NCI-H524 treated with DMSO at 0.1 percent for 48 hours (cell line): ENCODE results near the gene MUC13.

Source experiments
- DNase-seq: peaks from one replicate; lab custom pipeline; 2025; lab: John Stamatoyannopoulos, UW

Gene MUC13

DNA sequence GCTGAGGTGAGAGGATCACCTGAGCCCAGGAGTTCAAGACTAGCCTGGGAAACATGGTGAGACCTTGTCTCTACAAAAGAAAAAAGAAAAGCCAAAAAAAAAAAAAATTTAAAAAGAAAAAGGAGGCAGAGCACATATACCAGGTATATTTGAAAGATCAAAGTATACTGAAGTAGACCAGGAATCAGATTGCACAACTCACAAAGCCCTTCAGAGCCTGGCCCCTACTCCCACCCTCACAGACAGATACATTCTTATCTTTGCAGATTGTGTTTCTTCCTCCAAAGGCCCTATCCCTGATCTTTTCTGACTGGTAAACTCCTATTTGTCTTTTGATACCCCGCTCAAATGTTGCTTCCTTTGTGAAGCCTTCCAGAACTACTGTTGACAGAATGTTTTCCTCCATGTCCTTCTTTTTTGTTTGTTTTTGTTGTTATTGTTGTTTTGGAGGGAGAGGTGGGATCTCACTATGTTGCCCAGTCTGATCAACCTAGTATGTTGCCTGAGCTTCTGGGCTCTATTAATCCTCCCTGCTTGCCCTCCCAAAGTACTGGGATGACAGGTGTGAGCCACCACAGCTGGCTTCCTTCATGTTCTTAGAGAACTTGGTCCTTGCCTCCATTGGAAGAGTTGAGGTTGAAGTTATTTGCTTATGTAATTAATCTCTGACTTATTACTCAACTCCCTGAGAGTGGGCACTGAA, 37.6 kb downstream of the MUC13 start:
- DNase-seq: no peak

DNA sequence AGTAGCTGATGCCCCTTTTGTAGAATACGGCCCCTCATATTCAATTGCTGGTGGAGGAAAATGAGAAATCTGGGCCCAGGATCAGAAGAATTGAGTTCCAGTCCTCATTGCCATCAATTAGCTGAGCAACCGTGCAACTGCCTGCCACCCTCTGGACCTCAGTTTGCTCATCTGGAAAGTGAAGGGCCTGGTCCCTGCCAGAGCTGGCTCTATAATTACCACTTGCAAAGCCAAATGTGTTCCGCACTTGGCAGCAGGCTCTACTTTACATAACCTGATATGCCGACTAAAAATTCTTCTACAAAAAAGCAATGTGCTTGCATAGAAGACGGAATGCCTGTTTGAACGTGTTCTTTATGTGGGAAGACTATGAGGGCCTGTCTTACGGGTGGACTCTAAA, 38.8 kb downstream of the MUC13 start:
- DNase-seq: no peak

DNA sequence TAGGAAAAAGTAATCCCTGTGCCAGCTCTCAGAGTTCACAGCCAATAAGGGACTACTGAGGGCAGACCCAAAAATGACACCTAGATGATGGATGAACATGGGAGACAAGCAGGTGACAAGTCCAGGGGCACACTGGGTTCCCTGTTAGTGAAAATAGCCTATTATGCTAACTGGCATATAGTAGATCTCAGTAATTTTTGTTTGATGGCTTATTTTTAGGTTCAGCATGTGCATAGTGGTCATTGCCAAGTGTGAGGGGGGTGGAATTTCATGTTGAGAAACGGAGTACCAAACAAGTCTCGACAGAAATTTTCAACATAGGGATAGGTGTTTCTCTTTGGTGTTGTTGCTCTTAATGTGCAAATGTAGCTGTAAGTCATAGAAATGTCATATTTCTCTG, 41.0 kb downstream of the MUC13 start:
- no peak for DNase-seq

- no peak for DNase-seq
These were observed 43.9 kb downstream of the MUC13 start for GRCh38 chr3:124890573-124891190.

DNA sequence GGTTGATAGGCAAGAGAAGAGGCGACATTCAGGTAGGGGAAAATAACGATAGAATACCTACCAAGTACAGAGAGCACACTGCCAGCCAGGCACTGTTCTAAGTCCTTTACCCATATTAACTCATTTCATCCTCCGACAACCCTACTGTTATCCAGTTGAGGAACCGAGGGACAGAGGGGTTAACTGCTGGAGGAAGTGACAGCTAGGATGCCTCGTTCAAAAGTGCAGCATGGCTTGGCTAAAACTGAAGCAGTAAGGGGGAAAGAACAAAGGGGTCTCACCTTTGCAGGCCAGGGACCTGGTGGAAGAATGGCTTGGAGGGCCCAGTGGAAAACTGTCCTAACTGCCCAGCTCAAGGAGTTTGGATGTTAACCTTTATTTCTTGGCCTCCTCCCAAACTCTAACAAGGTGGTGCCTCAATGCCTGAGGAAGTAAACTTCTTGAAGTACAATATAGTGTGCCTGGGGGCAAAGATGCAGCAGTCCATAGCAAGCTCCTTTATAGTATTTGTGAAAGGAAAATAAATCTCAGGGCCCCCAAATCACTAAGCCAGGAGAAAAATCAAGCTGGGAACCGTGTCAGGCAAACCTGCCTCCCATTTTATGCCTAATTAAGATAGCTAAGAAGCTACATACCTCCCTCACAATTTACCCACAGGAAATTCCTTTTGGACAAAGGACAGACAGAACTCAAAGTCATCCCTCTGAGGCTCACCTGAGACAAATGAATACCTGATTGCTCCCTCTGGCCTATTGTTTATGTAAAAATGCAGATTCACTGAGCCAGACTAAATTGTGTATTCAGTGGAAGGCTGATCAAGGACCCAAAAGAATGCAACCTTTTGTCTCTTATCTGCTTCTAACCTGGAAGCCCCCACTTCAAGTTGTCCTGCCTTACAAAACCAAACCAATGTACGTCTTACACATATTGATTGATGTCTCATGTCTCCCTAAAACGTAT, 45.8 kb downstream of the MUC13 start:
- DNase-seq: no peak

DNA sequence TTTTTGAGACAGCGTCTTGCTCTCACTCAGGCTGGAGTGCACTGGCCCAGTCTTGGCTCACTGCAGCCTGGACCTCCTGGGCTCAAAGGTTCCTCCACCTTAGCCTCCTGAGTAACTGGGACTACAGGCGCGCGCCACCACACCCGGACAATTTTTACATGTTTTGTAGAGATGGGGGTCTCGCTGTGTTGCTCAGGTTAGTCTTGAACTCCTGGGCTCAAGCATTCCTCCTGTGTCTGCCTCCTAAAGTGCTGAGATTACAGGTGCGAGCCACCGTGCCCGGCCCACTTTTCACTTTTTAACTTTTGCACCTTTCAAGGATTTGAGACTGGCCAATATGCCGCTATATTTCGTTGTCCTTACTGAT, 46.6 kb downstream of the MUC13 start:
- no peak for DNase-seq

- DNase-seq: peak; percentile 17
These were observed 47.2 kb downstream of the MUC13 start, which contains the start of gene ITGB5 for GRCh38 chr3:124887177-124887931. Gene ITGB5, minus strand, starts transcription at chr3:124887365. Its CDS starts 365 bp downstream, at chr3:124887000.

DNA sequence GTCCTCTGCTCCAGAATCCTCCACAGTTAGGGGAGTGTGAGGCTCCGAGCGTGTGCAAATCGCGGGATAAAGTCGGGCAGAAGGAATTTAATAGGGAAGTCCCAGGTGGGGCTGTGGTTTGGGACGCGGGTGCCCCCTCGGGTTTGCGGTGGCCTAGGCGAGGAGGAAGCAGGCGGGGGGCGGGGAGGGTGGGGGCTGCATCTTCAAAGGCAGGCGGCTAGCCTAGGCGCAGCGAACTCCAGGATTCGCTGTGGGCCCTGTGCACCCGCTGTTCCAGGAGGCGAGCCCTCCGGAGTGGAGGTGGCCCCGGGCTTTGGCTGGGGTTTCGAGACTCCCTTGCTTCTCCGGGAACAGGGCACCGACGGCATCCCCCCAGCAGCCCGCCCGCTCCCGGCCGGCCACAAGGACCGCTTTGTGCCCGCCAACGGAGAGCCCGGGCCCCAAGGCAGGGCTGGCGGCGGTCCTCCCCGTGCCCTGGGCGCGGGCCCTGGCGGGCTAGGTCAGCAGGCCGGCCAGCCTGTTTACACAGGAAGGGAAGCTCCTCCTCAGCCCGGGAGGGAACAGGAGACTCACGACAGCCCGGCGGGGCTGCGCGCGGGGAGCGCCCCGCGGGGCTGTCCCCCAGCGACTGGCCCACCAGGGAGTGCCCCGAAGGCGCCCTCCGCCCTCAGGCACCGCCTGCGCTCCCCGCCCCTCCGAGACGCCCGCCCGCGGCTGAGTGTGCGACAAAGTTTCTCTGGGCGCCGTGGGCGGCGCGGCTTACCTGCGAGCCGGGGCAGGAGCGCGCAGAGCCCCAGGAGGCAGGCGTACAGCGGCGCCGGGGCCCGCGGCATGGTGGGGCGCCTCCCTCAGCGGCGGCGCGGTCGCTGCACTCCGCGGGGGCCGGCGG, 48.1 kb downstream of the MUC13 start:
- DNase-seq: no peak

GRCh38 chr3:124885466-124886167, 48.9 kb downstream of the MUC13 start:
- no peak for DNase-seq

- DNase-seq: no peak
These were observed 50.0 kb downstream of the MUC13 start for GRCh38 chr3:124884474-124885101.

- DNase-seq: no peak
These were observed 50.6 kb downstream of the MUC13 start for GRCh38 chr3:124883766-124884473.

GRCh38 chr3:124882816-124883747, 51.5 kb downstream of the MUC13 start:
- DNase-seq: no peak

DNA sequence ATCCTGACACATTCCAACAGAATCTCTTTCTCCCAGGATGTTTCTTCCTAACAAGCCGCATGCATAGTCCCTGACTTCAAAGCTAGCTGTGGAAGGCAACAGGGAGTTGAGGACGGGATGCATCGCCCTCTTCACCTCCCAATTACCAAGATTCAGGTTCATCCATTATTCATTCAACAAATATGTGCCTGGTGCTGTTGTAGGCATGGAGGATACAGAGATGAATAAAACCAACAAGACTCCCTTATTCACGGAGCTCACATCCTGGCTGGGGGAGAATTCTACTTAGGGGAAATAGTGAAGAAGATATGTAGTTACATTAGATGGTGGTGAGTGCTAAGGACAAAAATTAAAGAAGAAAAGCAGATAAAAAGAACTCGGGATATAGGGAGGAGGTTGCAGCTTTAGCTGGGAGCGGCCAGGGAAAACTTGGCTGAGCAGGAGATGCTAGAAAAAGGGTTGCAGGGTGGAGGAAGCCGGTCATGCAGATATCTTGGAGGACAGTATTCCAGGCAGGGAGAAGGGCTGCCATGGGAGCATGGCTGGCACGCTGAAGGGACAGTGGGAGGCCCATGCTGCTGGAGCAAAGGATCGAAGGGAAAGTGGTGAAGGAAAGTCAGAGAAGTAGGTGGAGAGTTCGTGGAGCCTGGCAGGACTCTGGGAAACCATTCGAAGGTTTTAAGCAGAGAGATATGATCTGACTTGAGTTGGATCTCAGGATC, 52.4 kb downstream of the MUC13 start:
- no peak for DNase-seq

GRCh38 chr3:124879337-124879680, 55.2 kb downstream of the MUC13 start:
- DNase-seq: no peak

GRCh38 chr3:124878561-124879336, 55.8 kb downstream of the MUC13 start:
- DNase-seq: no peak

DNA sequence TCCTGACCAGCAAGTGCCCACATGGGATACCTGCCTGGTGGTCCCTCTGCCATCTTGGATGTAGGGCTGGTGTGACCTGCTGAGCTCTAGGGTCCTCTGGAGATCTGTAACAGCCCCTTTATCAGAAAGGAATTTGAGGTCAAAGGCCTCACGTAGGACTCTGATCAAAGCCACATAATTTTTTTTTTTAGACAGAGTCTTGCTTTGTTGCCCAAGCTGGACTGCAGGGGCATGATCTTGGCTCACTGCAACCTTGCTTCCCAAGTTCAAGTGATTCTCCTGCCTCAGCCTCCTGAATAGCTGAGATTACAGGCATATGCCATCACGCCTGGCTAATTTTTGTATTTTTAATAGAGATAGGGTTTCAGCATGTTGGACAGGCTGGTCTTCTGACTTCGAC, 56.9 kb downstream of the MUC13 start:
- DNase-seq: no peak

DNA sequence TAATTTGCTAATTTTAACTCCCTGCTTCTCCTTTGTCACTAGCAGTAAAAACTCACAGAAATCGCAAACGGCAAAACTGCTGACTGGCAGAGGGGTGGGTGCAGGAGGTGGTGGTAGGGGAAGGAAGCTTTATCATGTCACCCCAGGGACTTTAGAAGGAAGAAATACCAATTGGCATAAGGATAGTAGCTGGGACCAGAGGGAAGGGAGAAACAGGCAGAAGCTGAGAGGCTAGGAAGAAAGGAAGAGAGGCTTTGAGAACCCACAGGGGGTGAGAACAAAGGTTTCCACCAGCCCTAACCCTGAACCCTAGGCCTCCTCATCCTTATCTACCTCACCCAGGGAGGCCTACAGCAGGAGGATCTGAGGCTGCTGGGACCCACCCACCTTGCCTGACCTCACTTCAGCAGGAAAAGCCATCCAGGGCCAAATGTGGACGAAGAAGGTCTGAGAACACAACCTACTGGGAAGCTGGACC, 58.1 kb downstream of the MUC13 start:
- no peak for DNase-seq
